NCI-H446 treated with DMSO at 0.1 percent for 48 hours (cell line): ENCODE measurements around the gene OTUD5.
"Not testable (repeated sequence)": the region's sequence is repeated elsewhere in the genome, so short reads cannot be mapped to it uniquely, and the experiment has no call there.

ENCODE experiments used
- DNase-seq: peaks from one replicate; lab custom pipeline; 2025; lab: John Stamatoyannopoulos, UW

OTUD5 gene

GRCh38 chrX:48890296-48890925, 67.0 kb downstream of the OTUD5 start:
- no peak for DNase-seq

- not testable (repeated sequence) for DNase-seq
These were observed 70.8 kb downstream of the OTUD5 start for GRCh38 chrX:48886586-48886985.

- DNase-seq: no peak
These were observed 73.7 kb downstream of the OTUD5 start for GRCh38 chrX:48883729-48884128.

- DNase-seq: not testable (repeated sequence)
These were observed 80.5 kb downstream of the OTUD5 start for GRCh38 chrX:48876944-48877343.
